HFFc6 (cell line): ENCODE results near the gene NTN1. TPM values are rescaled to one million over a fixed set of nuclear protein-coding genes. Genes with fewer than 3 reads are reported as not detected.

ENCODE experiments used
- DNase-seq: peaks from one replicate; pipeline ENCODE4 v3.0.0-alpha.2; 2018
- H3K27ac Mint-ChIP-seq: 2 replicates; pipeline ENCODE4 v1.8.0; 2020; ENCODE audit warnings: mild to moderate bottlenecking, mixed read lengths
- H3K27me3 Mint-ChIP-seq: 2 replicates; pipeline ENCODE4 v1.8.0; 2021; ENCODE audit warnings: mild to moderate bottlenecking, moderate library complexity, mixed read lengths; ENCODE audit not compliant: insufficient read depth
- H3K36me3 Mint-ChIP-seq: 2 replicates; pipeline ENCODE4 v1.8.0; 2021; ENCODE audit warnings: low read depth, mixed read lengths
- H3K4me1 Mint-ChIP-seq: 2 replicates; pipeline ENCODE4 v1.8.0; 2020; ENCODE audit warnings: low read depth, mixed read lengths
- H3K4me3 Mint-ChIP-seq: 2 replicates; pipeline ENCODE4 v1.8.0; 2020; ENCODE audit warnings: mild to moderate bottlenecking, moderate library complexity, mixed read lengths
- H3K9me3 Mint-ChIP-seq: 2 replicates; pipeline ENCODE4 v1.8.0; 2020; ENCODE audit warnings: mild to moderate bottlenecking, mixed read lengths
- CTCF ChIP-seq: fragments of 200-600 bp; sonication (generic); IDR thresholded peaks from 2 replicates; pipeline ENCODE4 v1.5.0; 2021; ENCODE audit warnings: antibody characterized with exemption, mild to moderate bottlenecking
- total RNA-seq, 6 experiments: library from RNA; stranded (reverse); fragmentation: NEBNext Ultra II Directional; extraction: Animal tissue kit (Norgen Biotek cat#: 25700); gene quantifications; 2 replicates in 1 of 6; 3 replicates in 5 of 6; pipeline ENCODE4 v1.2.3, GENCODE V29; 2021

NTN1 gene
- total RNA-seq, 6 experiments from 2014 or later: not detected

GRCh38 chr17:9219631-9220397, 198.5 kb downstream of the NTN1 start:
- Mint-ChIP-seq H3K27me3 (peaks cover 2% of the 10 kb centered on the region), H3K27ac (no peak overlapping the region), H3K4me3 (no peak overlapping the region), H3K4me1 (no peaks in the 10 kb centered on the region), H3K9me3 (peaks cover 48% of the 10 kb centered on the region), H3K36me3 (peaks cover 9% of the 10 kb centered on the region; the same call in 1 of the 2 replicates)
- TF ChIP-seq CTCF: no peak
- DNase-seq: no peak

DNA sequence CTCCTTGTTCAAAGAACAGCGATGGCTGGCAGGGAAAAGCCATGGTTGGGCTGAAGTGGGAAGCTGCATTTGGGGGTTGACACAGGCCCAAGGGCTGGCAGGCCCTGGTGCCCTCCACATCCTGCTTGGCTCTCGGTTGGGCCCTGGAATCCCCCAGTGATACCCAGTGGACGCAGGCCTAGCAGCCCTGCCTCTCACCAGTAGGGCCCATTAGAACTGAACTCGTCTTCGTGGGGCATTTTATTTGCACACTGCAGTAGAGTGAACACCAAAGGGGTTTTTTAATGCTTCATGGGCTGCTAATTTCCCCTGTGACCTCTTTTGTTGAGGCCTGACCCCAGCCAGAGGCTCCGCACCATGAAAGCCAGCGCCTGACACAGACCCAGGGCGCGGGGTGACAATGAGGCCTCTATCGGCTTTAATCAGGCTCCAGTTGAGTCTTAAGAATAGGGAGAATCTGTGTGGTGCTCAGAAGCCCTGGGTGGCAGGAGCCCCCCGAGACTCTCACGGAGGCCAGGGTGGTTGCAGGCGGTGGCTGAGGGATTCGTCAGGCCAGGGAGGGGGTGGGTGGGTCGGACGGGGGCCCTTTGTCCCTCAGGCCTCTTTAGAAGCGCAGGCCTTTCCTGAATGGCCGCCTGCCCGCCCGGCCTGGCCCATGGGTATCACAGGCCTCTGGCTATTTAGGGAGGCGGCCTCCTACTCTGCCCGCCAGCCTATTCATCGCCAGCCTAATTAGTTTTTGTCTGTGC, 199.3 kb downstream of the NTN1 start:
- Mint-ChIP-seq H3K27ac (no peak overlapping the region), H3K4me1 (no peaks in the 10 kb centered on the region), H3K27me3 (peaks cover 2% of the 10 kb centered on the region), H3K4me3 (no peak overlapping the region), H3K9me3 (peaks cover 41% of the 10 kb centered on the region), H3K36me3 (peaks cover 8% of the 10 kb centered on the region; the same call in 1 of the 2 replicates)
- no peak for TF ChIP-seq CTCF
- DNase-seq: no peak

GRCh38 chr17:9221147-9221921, 200.0 kb downstream of the NTN1 start:
- no peak for TF ChIP-seq CTCF
- Mint-ChIP-seq H3K4me3 (no peak overlapping the region), H3K4me1 (no peaks in the 10 kb centered on the region), H3K27ac (no peak overlapping the region), H3K36me3 (peaks cover under 1% of the 10 kb centered on the region; the same call in 1 of the 2 replicates), H3K9me3 (peaks cover 34% of the 10 kb centered on the region), H3K27me3 (peaks cover 2% of the 10 kb centered on the region)
- no peak for DNase-seq

DNA sequence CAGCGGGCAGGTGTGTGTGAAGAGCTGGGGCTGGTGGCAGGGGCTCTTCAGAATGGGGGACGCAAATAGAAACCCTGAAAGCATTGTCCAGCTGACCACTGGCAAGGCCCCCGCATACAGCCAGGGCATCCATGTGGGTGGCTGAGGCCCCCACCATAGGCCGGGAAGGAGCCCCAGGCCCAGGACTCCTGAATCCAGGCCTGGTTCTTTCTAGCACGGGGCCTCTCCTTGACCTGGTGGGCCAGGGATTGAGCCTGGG, 200.5 kb downstream of the NTN1 start:
- H3K27ac Mint-ChIP-seq: no peak overlapping the region
- no peaks in the 10 kb centered on the region for H3K4me1 Mint-ChIP-seq
- no peak for TF ChIP-seq CTCF
- H3K4me3 Mint-ChIP-seq: no peak overlapping the region
- peaks cover 2% of the 10 kb centered on the region for H3K27me3 Mint-ChIP-seq
- H3K36me3 Mint-ChIP-seq: no peaks in the 10 kb centered on the region
- DNase-seq: no peak
- H3K9me3 Mint-ChIP-seq: peaks cover 29% of the 10 kb centered on the region

DNA sequence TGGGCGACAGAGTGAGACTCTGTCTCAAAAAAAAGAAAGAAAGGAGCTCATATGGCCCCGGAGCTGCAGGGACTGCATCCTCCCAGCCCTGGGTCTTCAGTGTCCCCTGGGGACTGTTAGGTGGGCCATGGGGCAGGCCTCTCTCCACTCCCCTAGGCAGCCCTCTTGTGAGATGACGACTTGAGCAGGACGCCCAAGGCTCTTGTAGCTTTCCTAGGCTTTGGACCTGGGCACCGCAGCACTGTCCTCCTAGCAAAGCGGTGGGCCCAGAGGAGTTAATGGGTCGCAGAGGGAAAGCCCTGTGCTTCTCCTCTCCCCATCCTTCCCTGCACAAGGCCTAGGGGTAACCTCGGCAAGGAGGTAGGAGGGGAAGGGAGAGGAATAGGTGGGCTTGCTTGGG, 202.2 kb downstream of the NTN1 start:
- H3K9me3 Mint-ChIP-seq: peaks cover 15% of the 10 kb centered on the region
- no peak for TF ChIP-seq CTCF
- no peaks in the 10 kb centered on the region for H3K27me3 Mint-ChIP-seq
- H3K4me1 Mint-ChIP-seq: no peaks in the 10 kb centered on the region
- no peaks in the 10 kb centered on the region for H3K36me3 Mint-ChIP-seq
- H3K27ac Mint-ChIP-seq: no peak overlapping the region
- DNase-seq: no peak
- H3K4me3 Mint-ChIP-seq: no peak overlapping the region
